T-helper 2 cell treated with Interferon-gamma antibody and Interleukin-4, amounts not matched to agents 100 ng/mL and 5 ng/mL, for 36 hours (primary cell): ENCODE data around the gene EML3. TPM values are rescaled to one million over a fixed set of nuclear protein-coding genes. Genes with fewer than 3 reads are reported as not detected.

Experiments used
- intact Hi-C: fragments of 100-400 bp; cut with micrococcal nuclease; formaldehyde crosslinking; loops from one replicate; pipeline ENCODE4 v1.15.1; 2023
- total RNA-seq: library from RNA; stranded (reverse); gene quantifications from 2 replicates; pipeline ENCODE4 v1.2.3, GENCODE V29; 2022

Gene EML3
- total RNA-seq, 1 donor from 2014 or later: 133 TPM

DNA sequence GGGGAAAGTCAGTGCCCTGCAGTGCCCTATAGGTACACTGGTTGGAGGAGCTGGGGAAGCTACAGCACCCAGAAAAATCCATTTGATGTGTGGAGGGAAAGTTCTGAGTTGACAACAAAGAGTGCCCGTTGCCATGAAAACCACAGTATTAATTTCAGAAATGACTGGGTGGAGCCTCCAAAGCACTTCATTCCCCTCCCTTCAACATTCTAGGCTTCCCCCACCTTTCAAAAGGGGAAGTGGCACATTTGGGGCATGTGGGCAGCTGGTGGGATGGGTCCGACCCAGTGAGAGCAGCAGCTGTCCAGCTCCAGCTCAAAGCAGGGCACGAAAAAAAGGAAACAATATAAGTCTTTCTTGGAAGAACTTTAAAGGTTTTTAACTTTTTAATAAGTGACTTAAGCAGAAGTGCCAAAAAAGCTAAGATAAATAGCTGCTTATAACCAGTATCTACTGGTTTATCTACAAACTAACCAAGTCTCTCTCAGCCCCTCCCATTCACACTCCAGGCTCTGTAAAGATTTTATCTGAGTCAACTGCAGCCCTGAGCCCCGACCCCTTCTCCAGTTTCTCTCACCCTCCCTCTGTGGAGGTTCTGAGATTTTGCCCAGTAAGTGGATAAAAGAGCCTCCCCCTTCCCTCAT is 57.0 kb downstream of the EML3 start:
- intact Hi-C loops: loop anchor here (1.0 to 10.0 kb wide), 4 partner anchors 18 to 431 kb away; partner anchors contain the start of genes EEF1G, INCENP and TUT1

- intact Hi-C loops: loop anchor here (1.0 to 10.0 kb wide), 2 partner anchors 37 to 430 kb away; partner anchors contain the start of genes INCENP and TUT1
These were observed 58.0 kb downstream of the EML3 start for GRCh38 chr11:62554387-62555167.

DNA sequence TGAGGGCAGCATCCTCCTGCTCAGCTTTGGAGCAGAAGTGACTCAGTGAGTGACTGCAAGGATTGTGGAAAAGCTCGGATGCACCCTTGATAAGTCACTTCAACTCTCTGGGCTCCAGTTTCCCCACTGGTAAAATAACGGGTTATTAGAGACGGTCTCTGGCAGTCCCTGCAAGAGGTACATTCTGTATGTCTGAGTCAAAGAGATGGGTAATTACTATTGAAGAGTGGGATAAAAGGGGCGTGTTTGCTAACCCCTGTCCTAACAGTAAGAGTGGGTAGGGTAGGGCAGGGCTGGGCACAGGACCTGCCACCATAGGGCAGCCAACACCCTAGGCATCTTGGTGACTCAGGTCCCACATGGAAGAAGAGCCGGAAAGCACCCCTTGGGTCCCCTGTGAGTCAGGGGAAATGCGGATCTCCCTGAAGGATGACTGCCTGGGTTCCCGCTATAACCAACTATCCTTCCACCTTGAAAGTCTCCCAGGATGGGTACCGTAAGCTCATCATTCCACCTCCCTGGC is 58.7 kb downstream of the EML3 start:
- intact Hi-C loops: loop anchor here (10.0 kb wide), 1 partner anchor 429 kb away; the partner anchor contains the start of gene INCENP

- intact Hi-C loops: loop anchor here (10.0 kb wide), 1 partner anchor 428 kb away; the partner anchor contains the start of gene INCENP
These were observed 59.3 kb downstream of the EML3 start for GRCh38 chr11:62553080-62553838.

GRCh38 chr11:62552485-62553079 is 60.0 kb downstream of the EML3 start:
- intact Hi-C loops: loop anchor here (10.0 kb wide), 1 partner anchor 428 kb away; the partner anchor contains the start of gene INCENP

Other genes starting within 250 kb of the EML3 start
- not detected in 2 replicates for gene SCGB1A1, start 193.7 kb downstream of the EML3 start, total RNA-seq
- gene AHNAK, start 66.0 kb downstream of the EML3 start, total RNA-seq: 288 and 291 TPM in 2 replicates
- gene EEF1G, start 38.9 kb downstream of the EML3 start, total RNA-seq: 1,326 and 1,342 TPM in 2 replicates
- 26.4 and 30.9 TPM in 2 replicates for gene TUT1, start 21.3 kb downstream of the EML3 start, total RNA-seq
- gene MTA2, start 10.9 kb downstream of the EML3 start, total RNA-seq: 257 and 262 TPM in 2 replicates
- 0.95 and 1.0 TPM in 2 replicates for gene ROM1, start 482 bp upstream of the EML3 start, total RNA-seq
- gene B3GAT3, start 9.2 kb upstream of the EML3 start, total RNA-seq: 65.4 and 69.3 TPM in 2 replicates
- gene GANAB, start 33.8 kb upstream of the EML3 start, total RNA-seq: 275 and 283 TPM in 2 replicates
- 31.0 and 31.8 TPM in 2 replicates for gene INTS5, start 40.5 kb upstream of the EML3 start, total RNA-seq
- gene C11orf98, start 52.4 kb upstream of the EML3 start, total RNA-seq: 99.6 and 105 TPM in 2 replicates
- 21.3 and 24.7 TPM in 2 replicates for gene CSKMT, start 52.5 kb upstream of the EML3 start, total RNA-seq
- gene UQCC3, start 58.9 kb upstream of the EML3 start, total RNA-seq: 8.7 and 9.2 TPM in 2 replicates
- 18.9 and 20.7 TPM in 2 replicates for gene LBHD1, start 59.5 kb upstream of the EML3 start, total RNA-seq
- gene UBXN1, start 66.3 kb upstream of the EML3 start, total RNA-seq: 113 and 119 TPM in 2 replicates
- 0.25 and 0.32 TPM in 2 replicates for gene LRRN4CL, start 76.8 kb upstream of the EML3 start, total RNA-seq
- 26.5 and 28.4 TPM in 2 replicates for gene BSCL2, start 94.6 kb upstream of the EML3 start, total RNA-seq
- gene GNG3, start 94.9 kb upstream of the EML3 start, total RNA-seq: 0.30 TPM in 1 of 2 replicates, not detected in the other
- 69.9 and 72.6 TPM in 2 replicates for gene HNRNPUL2, start 114.7 kb upstream of the EML3 start, total RNA-seq
- gene TTC9C, start 115.7 kb upstream of the EML3 start, total RNA-seq: 37.0 and 39.9 TPM in 2 replicates
- gene ZBTB3, start 141.4 kb upstream of the EML3 start, total RNA-seq: 12.9 and 13.9 TPM in 2 replicates
- gene POLR2G, start 148.8 kb upstream of the EML3 start, total RNA-seq: 101 and 104 TPM in 2 replicates
- gene TAF6L, start 158.6 kb upstream of the EML3 start, total RNA-seq: 21.6 and 21.9 TPM in 2 replicates
- gene TMEM179B, start 174.6 kb upstream of the EML3 start, total RNA-seq: 37.1 and 37.2 TPM in 2 replicates
- 19.6 and 19.8 TPM in 2 replicates for gene TMEM223, start 179.2 kb upstream of the EML3 start, total RNA-seq
- 86.2 and 91.7 TPM in 2 replicates for gene NXF1, start 192.7 kb upstream of the EML3 start, total RNA-seq
- gene STX5, start 219.3 kb upstream of the EML3 start, total RNA-seq: 39.4 and 39.8 TPM in 2 replicates
- gene TEX54, start 220.1 kb upstream of the EML3 start, total RNA-seq: 0.77 TPM in 1 of 2 replicates, not detected in the other
- 77.5 and 81.6 TPM in 2 replicates for gene WDR74, start 226.8 kb upstream of the EML3 start, total RNA-seq